A204.1 (cell line): Measurements from ENCODE around the gene NCOR2.

Source experiments
- FAIRE-seq: peaks from 2 replicates; lab custom pipeline; 2012; peaks lifted over from hg19 to GRCh38; lab: Jason Lieb, UNC

Gene NCOR2

GRCh38 chr12:124559182-124560017, 8.0 kb downstream of the NCOR2 start:
- FAIRE-seq: no peak

DNA sequence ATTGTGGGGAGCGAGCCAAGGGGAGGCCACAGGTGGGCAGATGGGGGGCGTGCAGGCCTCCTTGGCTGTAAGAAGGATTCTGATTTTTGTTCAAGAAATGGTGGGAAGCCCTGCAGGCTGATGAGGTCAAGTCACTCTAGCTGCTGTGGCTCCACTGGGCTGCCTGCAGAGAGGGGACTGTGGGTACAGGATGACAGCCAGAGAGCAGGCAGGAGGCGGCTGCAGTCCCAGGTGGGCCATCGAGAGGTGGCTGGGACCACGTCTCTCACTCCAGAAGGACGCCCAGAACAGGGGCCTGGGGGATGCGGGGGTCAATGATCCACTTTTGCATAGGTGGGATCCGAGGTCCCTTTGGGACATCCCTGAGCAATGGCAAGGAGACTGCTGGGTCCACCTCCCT, 9.1 kb downstream of the NCOR2 start:
- FAIRE-seq: no peak

DNA sequence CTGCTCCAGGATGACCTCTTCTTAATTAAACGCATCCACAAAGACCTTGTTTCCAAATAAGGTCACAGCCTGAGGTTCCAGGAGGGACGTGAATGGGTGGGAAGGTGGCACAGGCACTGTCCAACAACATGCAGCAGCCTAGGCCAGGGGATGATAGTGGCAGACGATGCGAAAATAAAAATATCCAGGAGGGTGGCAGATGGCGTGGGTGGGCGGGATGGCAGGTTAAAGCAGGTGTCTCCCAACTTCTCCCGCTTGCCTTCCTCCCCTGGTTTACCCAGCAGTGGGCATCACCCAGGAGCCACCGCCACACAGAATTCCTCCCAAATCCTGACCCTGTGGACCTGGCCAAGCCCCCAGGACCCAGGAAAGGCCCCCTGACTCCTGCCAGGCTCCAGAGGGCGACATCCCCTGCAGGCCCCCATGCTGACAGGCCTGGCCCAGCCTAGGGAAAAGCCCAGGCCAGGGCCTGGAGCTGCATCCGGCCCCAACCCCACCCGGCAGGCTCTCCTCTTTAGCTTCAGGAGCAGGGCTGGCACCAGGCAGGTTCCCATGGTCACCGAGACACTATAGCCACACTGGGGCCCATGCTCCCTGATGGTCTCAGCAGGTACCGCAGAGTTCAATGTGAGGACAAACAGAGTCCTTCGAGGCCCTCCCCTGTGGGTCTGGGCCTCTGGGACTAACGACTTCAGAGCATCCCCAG, 9.7 kb downstream of the NCOR2 start:
- FAIRE-seq: no peak

DNA sequence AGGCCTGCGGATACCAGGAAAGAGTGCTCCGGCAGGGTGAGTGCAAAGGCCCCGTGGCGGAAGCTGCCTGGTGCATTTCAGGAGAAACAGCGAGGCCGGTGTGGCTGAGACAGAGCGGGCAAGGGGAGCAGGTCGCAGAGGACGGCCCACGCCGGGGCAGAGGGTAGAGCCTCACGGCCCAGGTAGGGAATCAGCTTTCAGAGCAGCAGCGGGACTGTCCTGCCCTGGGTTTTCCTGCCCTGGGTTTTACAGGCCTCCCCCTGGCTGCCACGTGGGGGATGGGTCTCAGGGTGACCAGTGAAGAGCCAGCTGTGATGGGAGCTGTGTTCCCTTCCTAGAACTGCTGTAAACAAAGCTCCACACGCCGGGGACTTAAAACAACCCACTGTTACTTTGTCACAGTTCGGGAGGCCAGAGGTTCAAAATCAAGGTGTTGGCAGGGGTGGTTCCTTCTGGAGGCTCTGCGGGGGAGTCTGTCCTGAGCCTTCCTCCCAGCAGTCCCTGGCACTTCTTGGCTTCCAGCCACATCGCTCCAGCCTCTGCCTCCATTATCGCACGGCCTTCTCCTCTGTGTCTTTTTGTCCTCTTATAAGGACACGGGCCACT, 10.4 kb downstream of the NCOR2 start:
- no peak for FAIRE-seq

GRCh38 chr12:124556074-124556466, 11.3 kb downstream of the NCOR2 start:
- no peak for FAIRE-seq

DNA sequence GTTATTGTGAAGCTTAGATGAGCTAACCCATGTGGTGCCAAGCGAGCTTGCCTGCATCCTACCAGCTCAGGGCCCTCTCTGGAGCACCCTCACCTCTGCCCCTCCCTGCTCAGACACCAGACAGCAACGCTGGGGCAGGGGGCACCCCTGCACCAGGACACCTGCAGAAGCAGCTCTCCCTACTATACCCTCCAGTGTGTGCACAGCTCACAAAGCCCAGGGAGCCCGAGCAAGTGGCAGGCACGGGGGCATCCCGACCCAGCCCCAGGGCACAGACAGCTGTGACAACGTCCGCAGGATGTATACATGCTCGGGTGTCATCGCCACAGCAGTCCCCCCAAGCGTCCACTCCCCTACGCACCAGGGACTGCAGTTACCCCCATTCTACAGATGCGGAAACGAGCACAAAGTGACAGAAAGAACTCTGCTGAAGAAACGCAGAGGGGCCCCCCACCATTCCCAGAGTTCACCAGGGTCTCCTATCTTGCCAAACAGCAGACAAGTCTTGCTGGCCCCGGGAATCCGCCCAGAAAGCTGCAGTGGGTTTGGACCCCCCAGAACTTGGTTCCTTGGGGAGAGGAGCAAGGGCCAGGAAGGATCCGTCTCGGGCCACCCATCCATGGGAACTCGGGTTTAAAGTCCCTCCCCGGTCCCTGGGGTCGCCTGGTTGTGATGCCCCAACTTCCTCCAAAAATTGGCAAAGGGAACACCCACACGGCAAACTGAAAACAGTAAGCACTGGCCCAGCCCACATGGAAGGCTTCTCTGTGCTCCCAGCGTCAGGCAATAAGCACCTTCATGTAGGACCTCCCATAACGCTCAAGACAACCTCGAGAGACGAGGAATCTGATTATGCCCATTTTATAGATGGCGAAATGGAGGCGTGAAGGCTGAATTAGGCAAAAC, 12.0 kb downstream of the NCOR2 start:
- FAIRE-seq: no peak

GRCh38 chr12:124554429-124555029, 12.9 kb downstream of the NCOR2 start:
- FAIRE-seq: no peak

DNA sequence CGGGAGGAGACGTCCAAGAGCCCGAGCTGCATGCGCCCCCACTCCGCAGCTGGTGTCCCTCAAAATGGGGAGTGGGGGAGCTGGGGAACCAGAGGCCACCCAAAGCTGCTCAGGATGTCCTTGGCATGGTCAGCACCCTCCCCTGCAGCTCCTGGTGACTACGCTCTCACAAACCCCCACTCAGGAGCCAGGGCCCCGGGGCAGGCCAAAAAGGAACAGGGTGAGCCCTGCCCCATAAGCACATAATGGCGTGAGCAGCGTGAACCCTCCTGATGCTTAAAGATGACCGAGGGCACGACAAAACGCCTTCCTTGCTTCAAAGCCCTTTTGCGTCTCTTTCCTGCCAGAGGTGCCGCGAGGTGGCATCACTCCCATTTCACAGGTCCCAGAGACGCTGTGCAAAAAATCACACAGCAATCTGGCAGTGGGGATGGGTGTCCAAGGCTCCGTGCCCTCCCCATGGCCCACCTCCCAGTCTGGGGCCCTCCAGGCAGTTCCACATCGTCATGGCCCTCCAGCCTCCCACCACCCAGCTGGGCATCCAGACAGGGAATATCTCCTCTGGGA, 13.5 kb downstream of the NCOR2 start:
- FAIRE-seq: no peak

- no peak for FAIRE-seq
These were observed 15.9 kb downstream of the NCOR2 start for GRCh38 chr12:124551268-124552144.

GRCh38 chr12:124550123-124551089, 17.0 kb downstream of the NCOR2 start:
- FAIRE-seq: no peak

GRCh38 chr12:124549629-124550028, 17.8 kb downstream of the NCOR2 start:
- no peak for FAIRE-seq

GRCh38 chr12:124548854-124549378, 18.5 kb downstream of the NCOR2 start:
- no peak for FAIRE-seq

- FAIRE-seq: no peak
These were observed 19.8 kb downstream of the NCOR2 start for GRCh38 chr12:124547626-124548025.

GRCh38 chr12:124545508-124546418, 21.6 kb downstream of the NCOR2 start:
- FAIRE-seq: no peak

DNA sequence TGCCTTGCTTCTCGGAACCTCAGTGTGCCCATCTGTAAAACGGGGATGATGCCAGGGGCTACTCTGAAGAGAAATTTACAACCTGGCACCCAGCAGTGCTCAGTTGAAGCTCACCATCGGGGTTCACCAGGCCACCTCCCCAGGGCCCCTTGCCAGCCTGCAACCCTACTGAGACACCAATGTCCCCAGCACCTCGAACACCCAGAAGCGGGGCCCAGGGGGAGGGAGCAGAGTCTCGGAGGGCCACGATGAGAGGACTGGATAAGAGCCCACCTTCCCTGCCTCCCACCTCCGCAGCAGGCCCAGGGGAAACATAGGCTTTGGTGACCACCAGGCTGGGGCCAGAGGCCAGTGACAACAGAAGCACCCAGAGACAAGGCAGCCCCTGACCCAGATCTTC, 22.4 kb downstream of the NCOR2 start:
- no peak for FAIRE-seq

- no peak for FAIRE-seq
These were observed 23.0 kb downstream of the NCOR2 start for GRCh38 chr12:124544311-124544970.

DNA sequence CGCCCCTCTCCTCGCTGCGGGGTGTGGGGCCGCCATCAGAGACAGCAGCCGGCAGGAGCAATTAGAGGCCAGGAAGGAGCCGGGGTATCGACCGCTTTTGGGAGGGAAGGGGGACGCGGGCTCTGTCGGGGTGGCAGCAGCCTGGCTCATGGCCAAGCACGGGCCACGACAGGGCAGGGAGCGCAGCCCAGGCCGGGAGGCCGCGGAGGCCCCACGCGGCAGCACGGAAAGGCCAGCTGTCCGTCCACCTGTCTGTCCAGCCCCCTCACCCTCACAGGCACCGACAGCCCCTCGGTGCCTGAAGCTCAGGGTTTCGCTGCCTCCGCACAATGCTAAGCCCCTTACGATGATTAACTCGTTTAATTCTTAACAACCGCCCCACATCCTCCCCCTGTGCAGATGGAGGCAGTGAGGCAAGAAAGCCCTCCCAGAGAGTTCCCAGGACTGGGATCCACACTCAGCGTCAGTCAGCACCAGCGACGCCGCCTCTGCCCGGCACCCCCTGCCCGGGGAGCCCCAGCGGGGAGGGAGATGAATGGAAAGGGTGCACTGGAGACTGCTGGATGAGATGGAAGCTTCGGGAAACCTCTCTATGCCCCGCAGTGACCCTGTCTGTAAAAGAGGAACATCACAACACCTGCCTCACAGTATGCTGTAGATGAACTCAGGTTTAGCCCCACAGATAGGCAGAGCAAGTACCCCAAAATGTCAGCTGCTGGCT, 23.7 kb downstream of the NCOR2 start:
- no peak for FAIRE-seq
